NOMO-1 (cell line): ENCODE results near the gene MUC20.
"Not testable (repeated sequence)": the region's sequence is repeated elsewhere in the genome, so short reads cannot be mapped to it uniquely, and the experiment has no call there.

Experiments used
- DNase-seq, 2 experiments: peaks; one replicate each; lab custom pipeline; 2025; ENCODE audit not compliant: unreplicated experiment in 2 of 2; lab: John Stamatoyannopoulos, UW

The MUC20 gene

GRCh38 chr3:195728789-195729188, 8.0 kb downstream of the MUC20 start:
- not testable (repeated sequence) for DNase-seq

GRCh38 chr3:195729476-195730251, 8.9 kb downstream of the MUC20 start:
- no peak for DNase-seq

GRCh38 chr3:195731356-195731905, 10.7 kb downstream of the MUC20 start:
- DNase-seq: no peak

GRCh38 chr3:195732940-195733339, 12.2 kb downstream of the MUC20 start:
- DNase-seq: no peak

- no peak for DNase-seq
Observed at GRCh38 chr3:195735036-195735695, 14.4 kb downstream of the MUC20 start.

GRCh38 chr3:195736866-195737490, 16.2 kb downstream of the MUC20 start:
- no peak for DNase-seq

- DNase-seq: not testable (repeated sequence)
Observed at GRCh38 chr3:195737782-195738181, 17.0 kb downstream of the MUC20 start.

- no peak for DNase-seq
Observed at GRCh38 chr3:195738274-195739044, 17.7 kb downstream of the MUC20 start.

- DNase-seq: no peak
Observed at GRCh38 chr3:195739561-195740111, 18.9 kb downstream of the MUC20 start.

GRCh38 chr3:195744437-195744836, 23.7 kb downstream of the MUC20 start:
- DNase-seq: no peak

GRCh38 chr3:195746346-195746745, 25.6 kb downstream of the MUC20 start:
- no peak for DNase-seq

- no peak for DNase-seq
Observed at GRCh38 chr3:195746751-195747150, 26.0 kb downstream of the MUC20 start.

- no peak for DNase-seq
Observed at GRCh38 chr3:195748661-195749060, 27.9 kb downstream of the MUC20 start.

GRCh38 chr3:195749101-195749500, 28.3 kb downstream of the MUC20 start:
- DNase-seq: not testable (repeated sequence)

GRCh38 chr3:195750797-195751520, 30.2 kb downstream of the MUC20 start:
- no peak for DNase-seq

- DNase-seq: no peak
Observed at GRCh38 chr3:195751560-195751959, 30.8 kb downstream of the MUC20 start.

GRCh38 chr3:195752066-195752465, 31.3 kb downstream of the MUC20 start:
- no peak for DNase-seq

GRCh38 chr3:195752546-195753331, 32.0 kb downstream of the MUC20 start:
- no peak for DNase-seq

- DNase-seq: no peak
Observed at GRCh38 chr3:195753581-195753980, 32.8 kb downstream of the MUC20 start.
